Large intestine (tissue), 3 donors: Measurements from ENCODE around the gene LZTFL1. TPM values are rescaled to one million over a fixed set of nuclear protein-coding genes. Genes with fewer than 3 reads are reported as not detected.

Experiments used
- DNase-seq, 2 donors: peaks; one replicate each; pipeline versions ENCODE4 v3.0.0 to v3.0.0-alpha.2; 2013
- H3K27ac ChIP-seq: one replicate; pipeline ENCODE4 v1.5.1; 2013; ENCODE audit warnings: low read length
- H3K27me3 ChIP-seq: 2 replicates; pipeline ENCODE4 v1.6.1; 2013; ENCODE audit warnings: low read length; ENCODE audit not compliant: control insufficient read depth, insufficient read depth
- H3K36me3 ChIP-seq: 2 replicates; pipeline ENCODE4 v1.6.1; 2013; ENCODE audit warnings: low read length; ENCODE audit not compliant: control insufficient read depth, insufficient read depth
- H3K4me1 ChIP-seq: one replicate; pipeline ENCODE4 v1.6.1; 2013; ENCODE audit warnings: low read length; ENCODE audit not compliant: control insufficient read depth, insufficient read depth
- H3K4me3 ChIP-seq: one replicate; pipeline ENCODE4 v1.5.1; 2013; ENCODE audit warnings: low read length
- H3K9me3 ChIP-seq: one replicate; pipeline ENCODE4 v1.6.1; 2013; ENCODE audit warnings: mild to moderate bottlenecking, low read depth, low read length, moderate library complexity; ENCODE audit not compliant: control insufficient read depth
- WGBS: methylation state at CpG from one replicate; pipeline ENCODE4 v1.1.5; 2013; ENCODE audit warnings: low lambda C conversion rate; ENCODE audit not compliant: insufficient coverage; 5-methylcytosine and 5-hydroxymethylcytosine counted together
- polyA plus RNA-seq: library from polyadenylated mRNA; unstranded; fragments of 120-200 nt; gene quantifications from one replicate; pipeline ENCODE4 v1.2.1, GENCODE V29; 2013

The LZTFL1 gene
- polyA plus RNA-seq, 1 donor, result 30.6 TPM

- H3K27me3 ChIP-seq, result peaks cover 16% of the 10 kb centered on the region
- no CpG with 5 or more reads among the region's 1 CpG for WGBS
- H3K4me1 ChIP-seq, result no peaks in the 10 kb centered on the region
- no peak overlapping the region for H3K27ac ChIP-seq
- no peak overlapping the region for H3K4me3 ChIP-seq
- no peak for DNase-seq
- no peaks in the 10 kb centered on the region for H3K36me3 ChIP-seq
- no peaks in the 10 kb centered on the region for H3K9me3 ChIP-seq
Observed at GRCh38 chr3:45848392-45848791, 6.5 kb upstream of the LZTFL1 start.

GRCh38 chr3:45844616-45845015 lies 2.7 kb upstream of the LZTFL1 start:
- Histone ChIP-seq H3K9me3 (no peaks in the 10 kb centered on the region), H3K27ac (no peak overlapping the region), H3K4me3 (no peak overlapping the region), H3K36me3 (no peaks in the 10 kb centered on the region), H3K4me1 (peaks cover 2% of the 10 kb centered on the region), H3K27me3 (peaks cover 17% of the 10 kb centered on the region)
- no peak for DNase-seq
- WGBS, result no CpG with 5 or more reads among the region's 1 CpG

- DNase-seq, result no peak
- H3K36me3 ChIP-seq, result no peaks in the 10 kb centered on the region
- WGBS, result no CpG with 5 or more reads among the region's 9 CpGs
- H3K4me3 ChIP-seq, result no peak overlapping the region
- no peak overlapping the region for H3K27ac ChIP-seq
- H3K27me3 ChIP-seq, result peaks cover 11% of the 10 kb centered on the region
- peaks cover 2% of the 10 kb centered on the region for H3K4me1 ChIP-seq
- no peaks in the 10 kb centered on the region for H3K9me3 ChIP-seq
Observed at GRCh38 chr3:45842851-45843625, 1.1 kb upstream of the LZTFL1 start.

- no peaks in the 10 kb centered on the region for H3K9me3 ChIP-seq
- peak overlapping the region; percentile 66 for H3K4me3 ChIP-seq
- peak overlapping the region; percentile 1 for H3K27ac ChIP-seq
- no peak for DNase-seq
- peaks cover 2% of the 10 kb centered on the region for H3K4me1 ChIP-seq
- H3K27me3 ChIP-seq, result peaks cover 6% of the 10 kb centered on the region
- H3K36me3 ChIP-seq, result peaks cover 11% of the 10 kb centered on the region
- no CpG with 5 or more reads among the region's 15 CpGs for WGBS
Observed at GRCh38 chr3:45841420-45841756, 531 bp downstream of the LZTFL1 start.

GRCh38 chr3:45838466-45838865 lies 3.5 kb downstream of the LZTFL1 start:
- no CpG with 5 or more reads among the region's 1 CpG for WGBS
- Histone ChIP-seq H3K4me3 (no peak overlapping the region), H3K4me1 (peaks cover 2% of the 10 kb centered on the region), H3K9me3 (no peaks in the 10 kb centered on the region), H3K27me3 (peaks cover 4% of the 10 kb centered on the region), H3K27ac (no peak overlapping the region), H3K36me3 (peaks cover 26% of the 10 kb centered on the region)
- DNase-seq, result no peak

- Histone ChIP-seq H3K27me3 (no peaks in the 10 kb centered on the region), H3K4me1 (no peaks in the 10 kb centered on the region), H3K9me3 (no peaks in the 10 kb centered on the region), H3K27ac (no peak overlapping the region), H3K4me3 (no peak overlapping the region), H3K36me3 (peaks cover 59% of the 10 kb centered on the region)
- no CpG with 5 or more reads among the region's 5 CpGs for WGBS
- DNase-seq, result peak; percentile 12 to 38
Observed at GRCh38 chr3:45832699-45833098, 9.2 kb downstream of the LZTFL1 start.

GRCh38 chr3:45830121-45830520 lies 11.8 kb downstream of the LZTFL1 start:
- H3K4me1 ChIP-seq, result no peaks in the 10 kb centered on the region
- H3K27me3 ChIP-seq, result no peaks in the 10 kb centered on the region
- WGBS, result no CpG with 5 or more reads among the region's 5 CpGs
- no peaks in the 10 kb centered on the region for H3K9me3 ChIP-seq
- peaks cover 57% of the 10 kb centered on the region for H3K36me3 ChIP-seq
- H3K27ac ChIP-seq, result no peak overlapping the region
- no peak overlapping the region for H3K4me3 ChIP-seq
- no peak for DNase-seq

- Histone ChIP-seq H3K4me3 (no peak overlapping the region), H3K27ac (no peak overlapping the region), H3K36me3 (peaks cover 51% of the 10 kb centered on the region), H3K27me3 (no peaks in the 10 kb centered on the region), H3K4me1 (no peaks in the 10 kb centered on the region), H3K9me3 (no peaks in the 10 kb centered on the region)
- no CpG with 5 or more reads among the region's 3 CpGs for WGBS
- no peak for DNase-seq
Observed at GRCh38 chr3:45826908-45827307, 15.0 kb downstream of the LZTFL1 start.

- H3K4me3 ChIP-seq, result no peak overlapping the region
- no peaks in the 10 kb centered on the region for H3K4me1 ChIP-seq
- H3K9me3 ChIP-seq, result no peaks in the 10 kb centered on the region
- no peak for DNase-seq
- H3K36me3 ChIP-seq, result peaks cover 47% of the 10 kb centered on the region
- H3K27me3 ChIP-seq, result no peaks in the 10 kb centered on the region
- H3K27ac ChIP-seq, result no peak overlapping the region
- WGBS, result no CpG with 5 or more reads among the region's 2 CpGs
Observed at GRCh38 chr3:45826321-45826720, 15.6 kb downstream of the LZTFL1 start.

- Histone ChIP-seq H3K27ac (no peak overlapping the region), H3K4me1 (peaks cover 22% of the 10 kb centered on the region), H3K36me3 (peaks cover 15% of the 10 kb centered on the region), H3K4me3 (no peak overlapping the region), H3K9me3 (no peaks in the 10 kb centered on the region), H3K27me3 (no peaks in the 10 kb centered on the region)
- no CpG with 5 or more reads among the region's 1 CpG for WGBS
- peak in 1 of 2 donors; percentile 26 for DNase-seq
Observed at GRCh38 chr3:45821127-45821526, 20.8 kb downstream of the LZTFL1 start.

- WGBS, result 100% methylated on average over 1 of the region's 2 CpGs
- no peak for DNase-seq
- Histone ChIP-seq H3K27me3 (no peaks in the 10 kb centered on the region), H3K27ac (peak overlapping the region; percentile 95), H3K9me3 (no peaks in the 10 kb centered on the region), H3K4me3 (no peak overlapping the region), H3K36me3 (peaks cover 9% of the 10 kb centered on the region), H3K4me1 (peaks cover 24% of the 10 kb centered on the region)
Observed at GRCh38 chr3:45819543-45819942, 22.4 kb downstream of the LZTFL1 start.
